Activated T-cell treated with anti-CD3 and anti-CD28 coated beads for 48 hours (primary cell): ENCODE data around the gene OR2A25.

Experiments
- DNase-seq: peaks from one replicate; pipeline ENCODE4 v3.0.0-alpha.2; 2020; ENCODE audit warnings: low read depth

Gene OR2A25

DNA sequence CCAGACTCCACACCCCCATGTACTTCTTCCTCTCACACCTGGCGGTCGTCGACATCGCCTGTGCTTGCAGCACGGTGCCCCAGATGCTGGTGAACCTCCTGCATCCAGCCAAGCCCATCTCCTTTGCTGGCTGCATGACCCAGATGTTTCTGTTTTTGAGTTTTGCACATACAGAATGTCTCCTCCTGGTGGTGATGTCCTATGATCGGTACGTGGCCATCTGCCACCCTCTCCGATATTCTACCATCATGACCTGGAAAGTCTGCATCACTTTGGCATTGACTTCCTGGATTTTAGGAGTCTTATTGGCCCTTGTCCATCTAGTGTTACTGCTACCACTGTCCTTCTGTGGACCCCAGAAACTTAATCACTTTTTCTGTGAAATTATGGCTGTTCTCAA, 4.8 kb downstream of the OR2A25 start:
- DNase-seq: no peak

GRCh38 chr7:144085978-144086377, 16.4 kb downstream of the OR2A25 start, which contains the start of gene OR2A12:
OR2A12 (plus strand) TSS chr7:144086278; CDS start chr7:144095108, 8,830 bp downstream.
- no peak for DNase-seq

GRCh38 chr7:144086730-144087129, 17.1 kb downstream of the OR2A25 start:
- no peak for DNase-seq

GRCh38 chr7:144087230-144087629, 17.6 kb downstream of the OR2A25 start:
- no peak for DNase-seq

- no peak for DNase-seq
These were observed 21.1 kb downstream of the OR2A25 start for GRCh38 chr7:144090667-144091066.

- no peak for DNase-seq
These were observed 29.2 kb downstream of the OR2A25 start for GRCh38 chr7:144098776-144099175.

GRCh38 chr7:144100607-144101006, 31.0 kb downstream of the OR2A25 start:
- DNase-seq: no peak

- DNase-seq: no peak
These were observed 32.4 kb downstream of the OR2A25 start for GRCh38 chr7:144102041-144102440.

DNA sequence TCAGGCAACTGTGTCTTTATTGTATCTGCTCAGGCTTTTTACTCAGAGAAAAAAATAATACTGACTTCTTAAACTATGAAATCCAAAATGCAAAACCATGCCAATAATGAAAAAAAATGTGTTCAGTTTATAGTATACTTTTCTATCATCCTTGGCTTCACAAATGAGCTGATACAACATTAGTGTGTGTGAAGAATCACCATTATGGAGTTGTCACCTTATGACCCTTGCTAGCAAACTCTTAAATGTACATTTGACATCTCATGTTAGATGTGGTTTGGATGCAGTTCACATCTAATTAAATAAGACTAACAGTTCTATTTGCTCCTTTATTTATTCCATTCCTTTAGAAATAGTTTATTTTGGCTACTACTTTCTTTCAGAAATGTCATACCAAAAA, 35.6 kb downstream of the OR2A25 start:
- DNase-seq: no peak

- no peak for DNase-seq
These were observed 39.7 kb downstream of the OR2A25 start, which contains the start of gene OR2A2 for GRCh38 chr7:144109283-144109682. OR2A2 (plus strand) TSS chr7:144109583; CDS start chr7:144109583, 0 bp downstream.

DNA sequence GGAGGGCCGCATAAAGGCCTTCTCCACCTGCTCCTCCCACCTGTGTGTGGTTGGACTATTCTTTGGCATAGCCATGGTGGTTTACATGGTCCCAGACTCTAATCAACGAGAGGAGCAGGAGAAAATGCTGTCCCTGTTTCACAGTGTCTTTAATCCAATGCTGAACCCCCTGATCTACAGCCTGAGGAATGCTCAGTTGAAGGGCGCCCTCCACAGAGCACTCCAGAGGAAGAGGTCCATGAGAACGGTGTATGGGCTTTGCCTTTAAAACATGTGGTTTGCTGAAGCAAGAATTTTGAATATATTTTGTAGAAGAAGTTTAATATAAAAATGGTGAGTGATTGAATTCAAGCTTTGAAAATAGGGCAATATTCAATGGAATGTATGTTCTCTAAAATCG, 40.7 kb downstream of the OR2A25 start:
- no peak for DNase-seq

- no peak for DNase-seq
These were observed 44.0 kb downstream of the OR2A25 start for GRCh38 chr7:144113651-144114050.

- no peak for DNase-seq
These were observed 48.7 kb downstream of the OR2A25 start for GRCh38 chr7:144118341-144118740.

DNA sequence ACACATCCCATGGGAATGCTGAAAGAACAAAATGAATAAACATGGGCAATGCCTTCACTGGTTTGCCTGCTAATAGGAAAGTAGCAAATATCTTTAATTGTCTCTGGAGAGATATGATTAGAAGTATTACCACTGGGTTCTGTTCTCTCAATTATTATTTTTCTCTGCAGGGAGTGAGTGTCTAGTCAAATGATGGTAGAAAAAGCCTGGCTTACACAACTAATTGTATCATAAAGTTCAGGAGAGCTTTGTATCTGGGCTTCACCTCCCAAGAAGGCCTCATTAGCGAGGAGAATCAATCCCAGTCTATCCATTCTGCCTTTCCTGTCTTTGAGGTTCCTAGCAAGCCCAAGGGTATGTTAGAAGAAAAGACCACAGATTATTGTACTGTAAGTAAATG, 53.3 kb downstream of the OR2A25 start, which contains the start of gene OR2A14:
OR2A14 (plus strand) TSS at position 301 of the 400 bp plus-strand sequence. CDS start 5,937 bp downstream, outside the sequence.
- DNase-seq: no peak
